ENCODE results near the gene RTF2.

DNA sequence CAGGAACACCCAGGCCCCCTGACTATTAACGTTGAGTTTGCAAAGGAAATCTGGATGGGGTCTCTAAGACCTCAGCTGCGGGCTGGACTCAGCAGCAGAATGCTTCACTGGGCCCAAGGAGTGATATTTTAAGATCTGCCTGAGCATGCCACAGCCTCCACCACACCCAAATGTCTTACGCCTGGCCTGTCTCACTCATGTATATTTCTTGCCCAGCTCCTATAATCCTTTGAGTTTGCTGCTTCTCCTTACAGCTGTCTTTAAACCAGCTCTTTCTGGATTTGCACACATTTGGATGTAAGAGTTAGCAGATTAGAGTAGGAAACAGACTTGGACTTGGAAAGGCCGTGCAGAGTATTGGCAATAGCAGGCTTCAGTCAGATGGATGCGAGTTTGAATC is 40.0 kb upstream of the RTF2 start:
- TF ChIP-seq, protein P1, sequence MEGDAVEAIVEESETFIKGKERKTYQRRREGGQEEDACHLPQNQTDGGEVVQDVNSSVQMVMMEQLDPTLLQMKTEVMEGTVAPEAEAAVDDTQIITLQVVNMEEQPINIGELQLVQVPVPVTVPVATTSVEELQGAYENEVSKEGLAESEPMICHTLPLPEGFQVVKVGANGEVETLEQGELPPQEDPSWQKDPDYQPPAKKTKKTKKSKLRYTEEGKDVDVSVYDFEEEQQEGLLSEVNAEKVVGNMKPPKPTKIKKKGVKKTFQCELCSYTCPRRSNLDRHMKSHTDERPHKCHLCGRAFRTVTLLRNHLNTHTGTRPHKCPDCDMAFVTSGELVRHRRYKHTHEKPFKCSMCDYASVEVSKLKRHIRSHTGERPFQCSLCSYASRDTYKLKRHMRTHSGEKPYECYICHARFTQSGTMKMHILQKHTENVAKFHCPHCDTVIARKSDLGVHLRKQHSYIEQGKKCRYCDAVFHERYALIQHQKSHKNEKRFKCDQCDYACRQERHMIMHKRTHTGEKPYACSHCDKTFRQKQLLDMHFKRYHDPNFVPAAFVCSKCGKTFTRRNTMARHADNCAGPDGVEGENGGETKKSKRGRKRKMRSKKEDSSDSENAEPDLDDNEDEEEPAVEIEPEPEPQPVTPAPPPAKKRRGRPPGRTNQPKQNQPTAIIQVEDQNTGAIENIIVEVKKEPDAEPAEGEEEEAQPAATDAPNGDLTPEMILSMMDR (IDR thresholded peaks at IDR 0.05; ENCODE audit: low read length), result no peak
- TF ChIP-seq EZH2 (optimal IDR thresholded peaks at IDR 0.05; ENCODE audit: low read depth, low read length), result no peak

Data from MM.1S (cell line).